IMR-90 (cell line): ENCODE results near the gene DNTTIP2. TPM values are rescaled to one million over a fixed set of nuclear protein-coding genes. Genes with fewer than 3 reads are reported as not detected.

ENCODE experiments used
- ATAC-seq: fragments of 200-7000 bp; cut with Tn5 transposase; 2 replicates; pipeline ENCODE4 v1.9.1; 2020; ENCODE audit warnings: low read depth, mild to moderate bottlenecking, moderate library complexity
- BruUV-seq: library from RNA; stranded (reverse); fragments of 400-500 nt; replicated peaks from 2 replicates; lab custom pipeline; 2021; lab: Mats Ljungman, UMichigan
- CTCF ChIA-PET: fragments of 300-600 bp; formaldehyde crosslinking; extraction: SDS; loops from one replicate; lab custom pipeline; 2021; ENCODE audit warnings: antibody characterized with exemption; lab: Yijun Ruan, JAX
- POLR2A ChIA-PET: fragments of 300-600 bp; sonication (Branson Sonifier 250); formaldehyde crosslinking; loops from one replicate; lab custom pipeline; 2022; ENCODE audit warnings: antibody characterized with exemption; ENCODE audit not compliant: unreplicated experiment; lab: Charles Lee
- DNase-seq: peaks from one replicate; pipeline ENCODE4 v3.0.0; 2013
- H2AFZ ChIP-seq: replicated peaks from 2 replicates; pipeline ENCODE3; 2013; ENCODE audit warnings: low read length, mild to moderate bottlenecking; ENCODE audit not compliant: poor library complexity
- H2AK5ac ChIP-seq: 2 replicates; pipeline ENCODE4 v1.6.1; 2013; ENCODE audit warnings: low read depth, low read length, inconsistent platforms
- H2AK9ac ChIP-seq: replicated peaks from 2 replicates; pipeline ENCODE3; 2013; ENCODE audit warnings: mild to moderate bottlenecking, low read depth, low read length, moderate library complexity; ENCODE audit not compliant: poor library complexity
- H2BK120ac ChIP-seq: 2 replicates; pipeline ENCODE4 v1.6.1; 2013; ENCODE audit warnings: low read depth, low read length, inconsistent platforms
- H2BK15ac ChIP-seq: 3 replicates; pipeline ENCODE4 v1.6.1; 2013; ENCODE audit warnings: low read depth, low read length, inconsistent platforms
- H2BK20ac ChIP-seq: 2 replicates; pipeline ENCODE4 v1.6.1; 2013; ENCODE audit warnings: low read depth, mild to moderate bottlenecking, inconsistent platforms, low read length, moderate library complexity
- H2BK5ac ChIP-seq: 2 replicates; pipeline ENCODE4 v1.6.1; 2013; ENCODE audit warnings: mild to moderate bottlenecking, low read depth, low read length, inconsistent platforms; ENCODE audit not compliant: poor library complexity, severe bottlenecking
- H3K14ac ChIP-seq: replicated peaks from 2 replicates; pipeline ENCODE4 v1.6.1; 2013; ENCODE audit warnings: low read depth, low read length, inconsistent platforms
- H3K18ac ChIP-seq: 2 replicates; pipeline ENCODE4 v1.6.1; 2013; ENCODE audit warnings: low read depth, low read length, control low read depth
- H3K23ac ChIP-seq: 2 replicates; pipeline ENCODE4 v1.6.1; 2013; ENCODE audit warnings: low read depth, low read length, inconsistent platforms
- H3K27ac ChIP-seq: 2 replicates; pipeline ENCODE4 v1.5.1; 2013; ENCODE audit warnings: mild to moderate bottlenecking, control low read depth, low read length; ENCODE audit not compliant: insufficient read depth
- H3K27me3 ChIP-seq: 2 replicates; pipeline ENCODE4 v1.6.1; 2013; ENCODE audit warnings: low read length; ENCODE audit not compliant: control insufficient read depth, insufficient read depth
- H3K36me3 ChIP-seq: 2 replicates; pipeline ENCODE4 v1.6.1; 2013; ENCODE audit warnings: low read length, mixed read lengths; ENCODE audit not compliant: control insufficient read depth, insufficient read depth
- H3K4ac ChIP-seq: 2 replicates; pipeline ENCODE4 v1.6.1; 2013; ENCODE audit warnings: low read depth, low read length, inconsistent platforms
- H3K4me1 ChIP-seq: 2 replicates; pipeline ENCODE4 v1.6.1; 2013; ENCODE audit warnings: low read length, mixed read lengths; ENCODE audit not compliant: control insufficient read depth, insufficient read depth
- H3K4me2 ChIP-seq: 2 replicates; pipeline ENCODE4 v1.6.1; 2013; ENCODE audit warnings: low read depth, mild to moderate bottlenecking, control low read depth, low read length, moderate library complexity
- H3K4me3 ChIP-seq: 2 replicates; pipeline ENCODE4 v1.5.1; 2013; ENCODE audit warnings: low read depth, mild to moderate bottlenecking, control low read depth, low read length, moderate library complexity; ENCODE audit not compliant: insufficient read depth
- H3K56ac ChIP-seq: 2 replicates; pipeline ENCODE4 v1.6.1; 2013; ENCODE audit warnings: low read length, inconsistent platforms; ENCODE audit not compliant: insufficient read depth; ENCODE audit errors: extremely low read depth
- H3K79me1 ChIP-seq, 2 experiments: 2 replicates each; pipeline ENCODE4 v1.6.1; 2013; ENCODE audit warnings: low read length in 2 of 2, inconsistent platforms in 1 of 2, low read depth in 1 of 2
- H3K9ac ChIP-seq: 2 replicates; pipeline ENCODE4 v1.6.1; 2013; ENCODE audit warnings: low read depth, low read length, control low read depth
- H3K9me1 ChIP-seq: 2 replicates; pipeline ENCODE4 v1.6.1; 2013; ENCODE audit warnings: low read length, inconsistent platforms; ENCODE audit not compliant: insufficient read depth
- H3K9me3 ChIP-seq: 2 replicates; pipeline ENCODE4 v1.6.1; 2013; ENCODE audit warnings: low read length; ENCODE audit not compliant: control insufficient read depth, insufficient read depth
- H4K20me1 ChIP-seq: 2 replicates; pipeline ENCODE4 v1.6.1; 2013; ENCODE audit warnings: low read length, inconsistent platforms; ENCODE audit not compliant: insufficient read depth
- H4K5ac ChIP-seq: 2 replicates; pipeline ENCODE4 v1.6.1; 2013; ENCODE audit warnings: mild to moderate bottlenecking, low read depth, low read length, control low read depth
- H4K8ac ChIP-seq, 2 experiments: 2 replicates each; pipeline ENCODE4 v1.6.1; 2013; ENCODE audit warnings: low read depth in 2 of 2, low read length in 2 of 2, control low read depth in 1 of 2, inconsistent platforms in 1 of 2
- H4K91ac ChIP-seq: 2 replicates; pipeline ENCODE4 v1.6.1; 2013; ENCODE audit warnings: low read depth, low read length, inconsistent platforms; ENCODE audit not compliant: insufficient read depth
- CEBPB ChIP-seq: IDR thresholded peaks from 2 replicates; pipeline ENCODE4 v1.6.1; 2012; ENCODE audit warnings: low read depth, low read length, improper control_type of control experiment
- CHD1 ChIP-seq: IDR thresholded peaks from 2 replicates; pipeline ENCODE4 v1.6.1; 2012; ENCODE audit warnings: low read depth, low read length, improper control_type of control experiment
- MAFK ChIP-seq: IDR thresholded peaks from 2 replicates; pipeline ENCODE4 v1.6.1; 2012; ENCODE audit warnings: low read depth, low read length, improper control_type of control experiment
- NFE2L2 ChIP-seq: fragments of 150-350 bp; IDR thresholded peaks from 2 replicates; pipeline ENCODE4 v1.6.1; 2016; ENCODE audit warnings: low read depth, mild to moderate bottlenecking, low read length
- POLR2A ChIP-seq: IDR thresholded peaks from 2 replicates; pipeline ENCODE4 v1.6.1; 2012; ENCODE audit warnings: mild to moderate bottlenecking, low read depth, low read length
- RAD21 ChIP-seq: IDR thresholded peaks from 2 replicates; pipeline ENCODE4 v1.6.1; 2012; ENCODE audit warnings: low read length, improper control_type of control experiment
- RCOR1 ChIP-seq: IDR thresholded peaks from 2 replicates; pipeline ENCODE4 v1.6.1; 2012; ENCODE audit warnings: mild to moderate bottlenecking, low read length, improper control_type of control experiment; ENCODE audit not compliant: insufficient replicate concordance
- SMC3 ChIP-seq: fragments of 150-350 bp; IDR thresholded peaks from 2 replicates; pipeline ENCODE4 v1.6.1; 2016; ENCODE audit warnings: low read depth, mild to moderate bottlenecking, antibody characterized with exemption, low read length, moderate library complexity
- WGBS, 2 experiments: methylation state at CpG; one replicate each; pipeline versions ENCODE4 v1.1.5 to v1.1.7; 2013; ENCODE audit warnings: missing lambda C conversion rate in 2 of 2; ENCODE audit not compliant: insufficient read length in 1 of 2; ENCODE audit errors: extremely low coverage in 2 of 2; 5-methylcytosine and 5-hydroxymethylcytosine counted together
- dilution Hi-C: fragments of 300-500 bp; cut with HindIII; formaldehyde crosslinking; loops from one replicate; pipeline ENCODE4 v1.14.3; 2018; ENCODE audit warnings: low sequenced_read_pairs; ENCODE audit not compliant: unreplicated experiment
- in situ Hi-C: fragments of 300-500 bp; cut with MboI; formaldehyde crosslinking; loops from 3 replicates; pipeline ENCODE4 v1.14.3; 2019; ENCODE audit warnings: low sequenced_read_pairs, inconsistent platforms, mixed read lengths
- intact Hi-C: fragments of 100-400 bp; cut with micrococcal nuclease; formaldehyde crosslinking; loops from 2 replicates; pipeline ENCODE4 v1.10.0; 2022
- polyA plus RNA-seq, 3 experiments: library from polyadenylated mRNA; depleted of rRNA; stranded (reverse); fragments of >200 nt; gene quantifications; 2 replicates each; pipeline ENCODE4 v1.2.3, GENCODE V29; 2012; ENCODE audit warnings: low replicate concordance in 1 of 3
- total RNA-seq: library from RNA; depleted of rRNA; stranded (reverse); fragments of >200 nt; gene quantifications from 2 replicates; pipeline ENCODE4 v1.2.3, GENCODE V29; 2012
- TF ChIP-seq, protein P1 (sequence below): fragments of 150-350 bp; IDR thresholded peaks from 2 replicates; pipeline ENCODE4 v1.6.1; 2016; ENCODE audit warnings: low read depth, mild to moderate bottlenecking, low read length, moderate library complexity, borderline replicate concordance
- TF ChIP-seq, protein P2 (sequence below): conservative IDR thresholded peaks from 2 replicates; pipeline ENCODE4 v1.5.1; 2012; ENCODE audit warnings: mild to moderate bottlenecking, low read depth, low read length, improper control_type of control experiment

Gene DNTTIP2
- total and polyA plus RNA-seq, 2 of the 4 experiments (the other 2 are of a cell fraction) = 14.2 to 24.4 TPM

DNA sequence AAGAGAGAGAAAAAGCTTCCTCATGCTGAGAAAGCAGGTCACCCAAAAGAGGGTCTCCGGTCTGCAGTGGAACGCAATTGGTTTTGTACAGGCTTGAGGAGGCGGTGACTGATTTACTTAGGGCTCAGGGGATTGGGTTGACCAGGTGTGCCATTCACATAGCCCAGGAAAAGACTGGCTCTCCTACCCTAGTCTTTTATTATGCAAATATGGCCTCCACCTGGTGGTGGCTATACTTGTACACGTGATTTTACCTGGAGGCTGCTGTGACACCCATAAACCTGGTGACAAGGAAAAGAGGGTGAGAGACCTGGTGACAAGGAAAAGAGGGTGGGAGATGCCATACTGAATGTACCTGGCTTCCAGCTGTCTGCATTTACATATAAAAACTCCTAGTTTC, 49.9 kb downstream of the DNTTIP2 start:
- Histone ChIP-seq H3K9ac (no peak overlapping the region), H4K5ac (no peak overlapping the region), H3K18ac (no peak overlapping the region), H2BK15ac (no peak overlapping the region), H3K4me3 (no peak overlapping the region), H3K9me1 (0 out of 2 replicates have a peak, but pooled peaks cover 8% of the 10 kb centered on the region), H3K9me3 (peaks cover 8% of the 10 kb centered on the region), H3K27ac (no peak overlapping the region), H2BK20ac (no peak overlapping the region), H3K79me1 (no peaks in the 10 kb centered on the region), H3K4ac (no peak overlapping the region), H3K4me2 (no peak overlapping the region), H4K91ac (no peak overlapping the region), H4K8ac (no peak overlapping the region), H2BK120ac (no peak overlapping the region), H4K20me1 (no peaks in the 10 kb centered on the region), H3K27me3 (no peaks in the 10 kb centered on the region), H2AK9ac (no peak overlapping the region), H3K36me3 (no peaks in the 10 kb centered on the region), H3K23ac (no peak overlapping the region), H3K56ac (no peak overlapping the region), H2BK5ac (no peak overlapping the region), H3K14ac (no peak overlapping the region), H2AFZ (no peak overlapping the region), H2AK5ac (no peak overlapping the region), H3K4me1 (peaks cover 3% of the 10 kb centered on the region; the same call in 1 of the 2 replicates)
- intact Hi-C loops = no loop called here
- WGBS, 2 experiments = no CpG with 5 or more reads among the region's 4 CpGs
- in situ Hi-C loops = no loop called here
- TF ChIP-seq POLR2A (no peak), SMC3 (no peak), MAFK (no peak), NFE2L2 (no peak), RCOR1 (no peak), CHD1 (no peak), CEBPB (no peak), RAD21 (no peak)
- TF ChIP-seq, protein P1, sequence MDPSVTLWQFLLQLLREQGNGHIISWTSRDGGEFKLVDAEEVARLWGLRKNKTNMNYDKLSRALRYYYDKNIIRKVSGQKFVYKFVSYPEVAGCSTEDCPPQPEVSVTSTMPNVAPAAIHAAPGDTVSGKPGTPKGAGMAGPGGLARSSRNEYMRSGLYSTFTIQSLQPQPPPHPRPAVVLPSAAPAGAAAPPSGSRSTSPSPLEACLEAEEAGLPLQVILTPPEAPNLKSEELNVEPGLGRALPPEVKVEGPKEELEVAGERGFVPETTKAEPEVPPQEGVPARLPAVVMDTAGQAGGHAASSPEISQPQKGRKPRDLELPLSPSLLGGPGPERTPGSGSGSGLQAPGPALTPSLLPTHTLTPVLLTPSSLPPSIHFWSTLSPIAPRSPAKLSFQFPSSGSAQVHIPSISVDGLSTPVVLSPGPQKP = no peak
- TF ChIP-seq, protein P2, sequence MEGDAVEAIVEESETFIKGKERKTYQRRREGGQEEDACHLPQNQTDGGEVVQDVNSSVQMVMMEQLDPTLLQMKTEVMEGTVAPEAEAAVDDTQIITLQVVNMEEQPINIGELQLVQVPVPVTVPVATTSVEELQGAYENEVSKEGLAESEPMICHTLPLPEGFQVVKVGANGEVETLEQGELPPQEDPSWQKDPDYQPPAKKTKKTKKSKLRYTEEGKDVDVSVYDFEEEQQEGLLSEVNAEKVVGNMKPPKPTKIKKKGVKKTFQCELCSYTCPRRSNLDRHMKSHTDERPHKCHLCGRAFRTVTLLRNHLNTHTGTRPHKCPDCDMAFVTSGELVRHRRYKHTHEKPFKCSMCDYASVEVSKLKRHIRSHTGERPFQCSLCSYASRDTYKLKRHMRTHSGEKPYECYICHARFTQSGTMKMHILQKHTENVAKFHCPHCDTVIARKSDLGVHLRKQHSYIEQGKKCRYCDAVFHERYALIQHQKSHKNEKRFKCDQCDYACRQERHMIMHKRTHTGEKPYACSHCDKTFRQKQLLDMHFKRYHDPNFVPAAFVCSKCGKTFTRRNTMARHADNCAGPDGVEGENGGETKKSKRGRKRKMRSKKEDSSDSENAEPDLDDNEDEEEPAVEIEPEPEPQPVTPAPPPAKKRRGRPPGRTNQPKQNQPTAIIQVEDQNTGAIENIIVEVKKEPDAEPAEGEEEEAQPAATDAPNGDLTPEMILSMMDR = no peak
- DNase-seq (no peak), ATAC-seq (no peak)
- no TSS peak for BruUV-seq
- dilution Hi-C loops = no loop called here
- POLR2A ChIA-PET = no interaction called here
- CTCF ChIA-PET = interaction anchor here (1.2 to 1.8 kb wide), 2 partner anchors 12 to 15 kb away, joined by 4 to 5 read pairs; no protein-coding TSS in a partner anchor
